ENCODE results near the gene RBMY1E. TPM values are rescaled to one million over a fixed set of nuclear protein-coding genes. Genes with fewer than 3 reads are reported as not detected.

RBMY1E gene
- total RNA-seq (2022; extraction: Qiagen RNA extraction; ENCODE audit: low read depth) = not detected in 5 replicates

GRCh38 chrY:21917932-21918331, at the start of gene RBMY1E:
Gene RBMY1E (minus strand): TSS chrY:21918032. CDS start chrY:21916054, 1,978 bp downstream.

GRCh38 chrY:21894426-21894825, 23.4 kb downstream of the RBMY1E start, which contains the start of gene RBMY1D:
Gene RBMY1D (minus strand): TSS chrY:21894526. CDS start chrY:21892513, 2,013 bp downstream.

Other genes starting within 250 kb of the RBMY1E start
- not detected in 5 replicates for gene RBMY1D, start 23.5 kb downstream of the RBMY1E start, total RNA-seq (2022; extraction: Qiagen RNA extraction; ENCODE audit: low read depth)

Measured in A549 treated with CpdA at 1 μM for 4 hours (cell line).